Measurements from ENCODE around the gene CTNNA1.

DNA sequence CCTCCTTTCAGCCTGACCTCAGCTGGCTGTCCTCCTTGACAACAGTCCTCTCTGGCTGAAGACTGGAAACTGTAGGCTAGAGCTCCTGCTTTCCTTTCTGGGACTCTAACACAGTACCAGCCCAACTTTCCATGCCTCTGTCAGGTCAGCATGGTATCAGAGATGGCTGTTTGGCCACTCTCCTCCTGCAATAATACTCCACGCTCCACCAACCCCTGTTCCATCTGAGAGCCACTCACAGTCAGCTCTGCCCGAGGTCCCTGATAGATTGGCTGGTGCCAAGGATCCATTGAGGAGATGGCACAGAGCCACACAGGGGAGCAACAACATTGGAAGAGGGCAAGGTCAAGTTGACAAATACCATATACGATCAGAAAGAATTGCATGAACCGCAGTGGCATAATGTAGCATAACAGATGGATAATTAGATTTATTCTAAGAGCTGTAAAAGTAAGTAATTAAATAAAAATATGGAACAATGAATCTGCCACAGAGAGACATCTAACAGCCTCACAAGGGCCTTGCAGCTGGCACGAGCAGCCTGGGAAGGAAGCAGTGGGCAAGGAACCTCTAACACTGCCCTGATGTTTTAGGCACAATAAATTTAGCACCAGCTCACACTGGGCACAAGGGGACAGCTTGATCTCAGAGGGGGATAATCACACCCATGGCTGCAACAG is 216.2 kb downstream of the CTNNA1 start:
- no peak for TF ChIP-seq CTCF (conservative IDR thresholded peaks at IDR 0.05; ENCODE audit: low read length)
- no peak for TF ChIP-seq EZH2phosphoT487 (IDR thresholded peaks at IDR 0.05; ENCODE audit: borderline replicate concordance)
